Astrocyte (in vitro differentiated cells and primary cell): ENCODE data around the gene RPRD1B. TPM values are rescaled to one million over a fixed set of nuclear protein-coding genes. Genes with fewer than 3 reads are reported as not detected.
A peak's percentile ranks its signal among the peaks of the same experiment; 100 is the strongest.

Source experiments
- DNase-seq: peaks from one replicate; pipeline ENCODE4 v3.0.0-alpha.2; 2010; ENCODE audit warnings: low read depth
- FAIRE-seq: peaks from 2 replicates; lab custom pipeline; 2011; peaks lifted over from hg19 to GRCh38; lab: Jason Lieb, UNC
- H2AFZ ChIP-seq: 2 replicates; pipeline ENCODE4 v1.6.0; 2012; ENCODE audit warnings: low read depth, low read length, inconsistent platforms
- H3K27ac ChIP-seq: 2 replicates; pipeline ENCODE4 v1.5.1; 2011; ENCODE audit warnings: low read depth, low read length, inconsistent platforms
- H3K27me3 ChIP-seq: 2 replicates; pipeline ENCODE4 v1.6.0; 2011; ENCODE audit warnings: low read length, inconsistent platforms; ENCODE audit not compliant: insufficient read depth
- H3K36me3 ChIP-seq: 2 replicates; pipeline ENCODE4 v1.5.1; 2011; ENCODE audit warnings: low read length, inconsistent platforms; ENCODE audit not compliant: insufficient read depth
- H3K4me1 ChIP-seq: 2 replicates; pipeline ENCODE4 v1.5.1; 2011; ENCODE audit warnings: low read length, inconsistent platforms; ENCODE audit not compliant: insufficient read depth
- H3K4me2 ChIP-seq: 2 replicates; pipeline ENCODE4 v1.6.0; 2012; ENCODE audit warnings: low read length, inconsistent platforms
- H3K4me3 ChIP-seq: 2 replicates; pipeline ENCODE4 v1.5.1; 2011; ENCODE audit warnings: low read depth, mild to moderate bottlenecking, low read length, inconsistent platforms; ENCODE audit not compliant: insufficient read depth
- H3K79me2 ChIP-seq: 2 replicates; pipeline ENCODE4 v1.6.0; 2012; ENCODE audit warnings: mild to moderate bottlenecking, low read length, inconsistent platforms; ENCODE audit not compliant: insufficient read depth
- H3K9ac ChIP-seq: 2 replicates; pipeline ENCODE4 v1.6.0; 2012; ENCODE audit warnings: mild to moderate bottlenecking, low read length, inconsistent platforms
- H3K9me3 ChIP-seq: 2 replicates; pipeline ENCODE4 v1.5.1; 2012; ENCODE audit warnings: low read depth, mild to moderate bottlenecking, low read length, inconsistent platforms; ENCODE audit not compliant: insufficient read depth
- H4K20me1 ChIP-seq: 2 replicates; pipeline ENCODE4 v1.6.0; 2012; ENCODE audit warnings: low read length, inconsistent platforms; ENCODE audit not compliant: insufficient read depth
- H3K27ac Mint-ChIP-seq: one replicate; pipeline ENCODE4 v1.8.0; 2021; ENCODE audit warnings: mild to moderate bottlenecking, mixed read lengths; ENCODE audit not compliant: unreplicated experiment
- H3K27me3 Mint-ChIP-seq: one replicate; pipeline ENCODE4 v1.8.0; 2021; ENCODE audit warnings: low read depth, mixed read lengths; ENCODE audit not compliant: unreplicated experiment
- H3K36me3 Mint-ChIP-seq: one replicate; pipeline ENCODE4 v1.8.0; 2021; ENCODE audit warnings: low read depth, mixed read lengths; ENCODE audit not compliant: unreplicated experiment
- H3K4me1 Mint-ChIP-seq: one replicate; pipeline ENCODE4 v1.8.0; 2021; ENCODE audit warnings: low read depth, mixed read lengths; ENCODE audit not compliant: unreplicated experiment
- H3K4me3 Mint-ChIP-seq: one replicate; pipeline ENCODE4 v1.8.0; 2021; ENCODE audit warnings: mild to moderate bottlenecking, moderate library complexity, mixed read lengths; ENCODE audit not compliant: unreplicated experiment
- H3K9me3 Mint-ChIP-seq: one replicate; pipeline ENCODE4 v1.8.0; 2021; ENCODE audit warnings: mild to moderate bottlenecking, mixed read lengths; ENCODE audit not compliant: unreplicated experiment
- CTCF ChIP-seq: IDR thresholded peaks from 2 replicates; pipeline ENCODE4 v1.5.1; 2011; ENCODE audit warnings: low read depth, mild to moderate bottlenecking, inconsistent platforms, low read length, moderate library complexity; ENCODE audit not compliant: insufficient read depth
- EZH2 ChIP-seq: IDR thresholded peaks from 2 replicates; pipeline ENCODE4 v1.6.1; 2012; ENCODE audit warnings: mild to moderate bottlenecking, low read length, inconsistent platforms; ENCODE audit not compliant: insufficient read depth
- total RNA-seq: library from RNA; stranded (reverse); gene quantifications from 2 replicates; pipeline ENCODE4 v1.2.1, GENCODE V29; 2021

RPRD1B gene
- total RNA-seq, 1 donor from 2014 or later = 20.7 TPM

GRCh38 chr20:38031957-38032356 is 1.6 kb upstream of the RPRD1B start:
- no peak for DNase-seq
- Histone ChIP-seq H3K9ac (no peak overlapping the region), H4K20me1 (peaks cover 6% of the 10 kb centered on the region), H3K9me3 (no peaks in the 10 kb centered on the region), H3K4me2 (peak overlapping the region; percentile 99), H2AFZ (no peak overlapping the region), H3K36me3 (peaks cover 3% of the 10 kb centered on the region), H3K79me2 (peaks cover 93% of the 10 kb centered on the region), H3K4me1 (peaks cover 17% of the 10 kb centered on the region), H3K4me3 (no peak overlapping the region), H3K27ac (no peak overlapping the region), H3K27me3 (no peaks in the 10 kb centered on the region)
- Mint-ChIP-seq H3K27ac (no peak overlapping the region), H3K4me3 (peak overlapping the region; percentile 98), H3K27me3 (no peaks in the 10 kb centered on the region), H3K36me3 (peaks cover 11% of the 10 kb centered on the region), H3K4me1 (peaks cover 14% of the 10 kb centered on the region), H3K9me3 (no peaks in the 10 kb centered on the region)
- TF ChIP-seq CTCF (no peak), EZH2 (no peak)
- FAIRE-seq = no peak

GRCh38 chr20:38032585-38033329 is 789 bp upstream of the RPRD1B start:
- no peak for FAIRE-seq
- Histone ChIP-seq H2AFZ (peak overlapping the region; percentile 87), H3K4me2 (peak overlapping the region; percentile 99), H3K79me2 (peaks cover 95% of the 10 kb centered on the region), H4K20me1 (peaks cover 13% of the 10 kb centered on the region), H3K27ac (peak overlapping the region; percentile 92), H3K4me1 (peaks cover 17% of the 10 kb centered on the region), H3K9ac (peak overlapping the region; percentile 95), H3K27me3 (no peaks in the 10 kb centered on the region), H3K36me3 (peaks cover 3% of the 10 kb centered on the region), H3K4me3 (peak overlapping the region; percentile 88), H3K9me3 (no peaks in the 10 kb centered on the region)
- peak; percentile 6 for DNase-seq
- H3K9me3 Mint-ChIP-seq = no peaks in the 10 kb centered on the region
- peaks cover 19% of the 10 kb centered on the region for H3K4me1 Mint-ChIP-seq
- H3K36me3 Mint-ChIP-seq = peaks cover 13% of the 10 kb centered on the region
- peak overlapping the region; percentile 98 for H3K4me3 Mint-ChIP-seq
- TF ChIP-seq CTCF = no peak
- no peak for TF ChIP-seq EZH2
- peak overlapping the region; percentile 97 for H3K27ac Mint-ChIP-seq
- H3K27me3 Mint-ChIP-seq = no peaks in the 10 kb centered on the region

- no peaks in the 10 kb centered on the region for H3K9me3 Mint-ChIP-seq
- Histone ChIP-seq H3K27me3 (no peaks in the 10 kb centered on the region), H3K27ac (peak overlapping the region; percentile 92), H4K20me1 (peaks cover 20% of the 10 kb centered on the region), H3K9me3 (no peaks in the 10 kb centered on the region), H3K36me3 (peaks cover 3% of the 10 kb centered on the region), H3K4me1 (peaks cover 17% of the 10 kb centered on the region), H3K4me2 (peak overlapping the region; percentile 99), H2AFZ (peak overlapping the region; percentile 87), H3K4me3 (peak overlapping the region; percentile 88), H3K9ac (peak overlapping the region; percentile 95), H3K79me2 (peaks cover 95% of the 10 kb centered on the region)
- H3K27ac Mint-ChIP-seq = peak overlapping the region; percentile 97
- peaks cover 19% of the 10 kb centered on the region for H3K4me1 Mint-ChIP-seq
- peaks cover 13% of the 10 kb centered on the region for H3K36me3 Mint-ChIP-seq
- no peak for TF ChIP-seq CTCF
- TF ChIP-seq EZH2 = no peak
- H3K4me3 Mint-ChIP-seq = peak overlapping the region; percentile 98
- FAIRE-seq = no peak
- no peaks in the 10 kb centered on the region for H3K27me3 Mint-ChIP-seq
- DNase-seq = no peak
Observed at GRCh38 chr20:38034108-38034649, 633 bp downstream of the RPRD1B start.
